Stimulated activated CD4-positive, alpha-beta T cell treated with anti-CD3 and anti-CD28 coated beads, Interleukin-15, amount 100 ng/mL, for 24 hours (primary cell): ENCODE measurements around the gene FAM234B.
"Not testable (repeated sequence)": the region's sequence is repeated elsewhere in the genome, so short reads cannot be mapped to it uniquely, and the experiment has no call there.

Experiments used
- DNase-seq: peaks from one replicate; pipeline ENCODE4 v3.0.0-alpha.2; 2020

The FAM234B gene

GRCh38 chr12:13024531-13024916, 19.7 kb upstream of the FAM234B start:
- DNase-seq, result no peak

- DNase-seq, result no peak
Measured at GRCh38 chr12:13026286-13026685, 17.9 kb upstream of the FAM234B start.

GRCh38 chr12:13027032-13027431, 17.1 kb upstream of the FAM234B start:
- DNase-seq, result no peak

GRCh38 chr12:13027508-13027907, 16.7 kb upstream of the FAM234B start:
- no peak for DNase-seq

- DNase-seq, result no peak
Measured at GRCh38 chr12:13028825-13029570, 15.2 kb upstream of the FAM234B start.

GRCh38 chr12:13030541-13031291, 13.5 kb upstream of the FAM234B start:
- no peak for DNase-seq

- no peak for DNase-seq
Measured at GRCh38 chr12:13032164-13032563, 12.0 kb upstream of the FAM234B start.

- DNase-seq, result no peak
Measured at GRCh38 chr12:13033476-13033875, 10.7 kb upstream of the FAM234B start.

GRCh38 chr12:13035335-13035734, 8.8 kb upstream of the FAM234B start:
- DNase-seq, result not testable (repeated sequence)

- DNase-seq, result no peak
Measured at GRCh38 chr12:13036881-13037280, 7.3 kb upstream of the FAM234B start.

GRCh38 chr12:13038491-13039161, 5.6 kb upstream of the FAM234B start:
- no peak for DNase-seq

- no peak for DNase-seq
Measured at GRCh38 chr12:13039328-13039956, 4.7 kb upstream of the FAM234B start.

GRCh38 chr12:13041224-13041623, 3.0 kb upstream of the FAM234B start:
- DNase-seq, result no peak

- DNase-seq, result no peak
Measured at GRCh38 chr12:13042666-13043230, 1.4 kb upstream of the FAM234B start.

GRCh38 chr12:13044906-13045299, 722 bp downstream of the FAM234B start:
- no peak for DNase-seq

- no peak for DNase-seq
Measured at GRCh38 chr12:13045816-13046215, 1.6 kb downstream of the FAM234B start.

GRCh38 chr12:13046964-13047363, 2.8 kb downstream of the FAM234B start:
- no peak for DNase-seq

- no peak for DNase-seq
Measured at GRCh38 chr12:13049816-13050215, 5.6 kb downstream of the FAM234B start.

GRCh38 chr12:13052421-13052820, 8.2 kb downstream of the FAM234B start:
- DNase-seq, result no peak

- not testable (repeated sequence) for DNase-seq
Measured at GRCh38 chr12:13053617-13054016, 9.4 kb downstream of the FAM234B start.

- DNase-seq, result no peak
Measured at GRCh38 chr12:13060581-13060980, 16.4 kb downstream of the FAM234B start.

- no peak for DNase-seq
Measured at GRCh38 chr12:13061377-13061776, 17.2 kb downstream of the FAM234B start.

GRCh38 chr12:13062669-13063068, 18.5 kb downstream of the FAM234B start:
- no peak for DNase-seq
